ENCODE measurements around the gene KMT2E. TPM values are rescaled to one million over a fixed set of nuclear protein-coding genes. Genes with fewer than 3 reads are reported as not detected.

Gene KMT2E
- total RNA-seq, 1 donor from 2014 or later, result 62.5 TPM

DNA sequence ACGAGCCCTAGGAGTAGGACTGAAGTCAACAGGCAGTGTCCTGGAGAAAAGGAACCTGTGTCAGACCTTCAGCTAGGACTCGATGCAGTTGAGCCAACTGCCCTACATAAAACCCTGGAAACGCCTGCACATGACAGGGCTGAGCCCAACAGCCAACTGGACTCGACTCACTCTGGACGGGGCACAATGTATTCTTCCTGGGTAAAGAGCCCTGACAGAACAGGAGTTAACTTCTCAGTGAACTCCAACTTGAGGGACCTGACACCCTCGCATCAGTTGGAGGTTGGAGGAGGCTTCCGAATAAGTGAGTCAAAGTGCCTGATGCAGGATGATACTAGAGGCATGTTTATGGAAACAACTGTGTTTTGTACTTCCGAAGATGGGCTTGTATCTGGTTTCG, 93.5 kb downstream of the KMT2E start:
- peaks cover 7% of the 10 kb centered on the region for H3K36me3 Mint-ChIP-seq (ENCODE audit: low read depth, unreplicated experiment)
- no peak for TF ChIP-seq EZH2 (IDR thresholded peaks at IDR 0.05; ENCODE audit: insufficient read depth, low read length)
- TF ChIP-seq, protein P1, sequence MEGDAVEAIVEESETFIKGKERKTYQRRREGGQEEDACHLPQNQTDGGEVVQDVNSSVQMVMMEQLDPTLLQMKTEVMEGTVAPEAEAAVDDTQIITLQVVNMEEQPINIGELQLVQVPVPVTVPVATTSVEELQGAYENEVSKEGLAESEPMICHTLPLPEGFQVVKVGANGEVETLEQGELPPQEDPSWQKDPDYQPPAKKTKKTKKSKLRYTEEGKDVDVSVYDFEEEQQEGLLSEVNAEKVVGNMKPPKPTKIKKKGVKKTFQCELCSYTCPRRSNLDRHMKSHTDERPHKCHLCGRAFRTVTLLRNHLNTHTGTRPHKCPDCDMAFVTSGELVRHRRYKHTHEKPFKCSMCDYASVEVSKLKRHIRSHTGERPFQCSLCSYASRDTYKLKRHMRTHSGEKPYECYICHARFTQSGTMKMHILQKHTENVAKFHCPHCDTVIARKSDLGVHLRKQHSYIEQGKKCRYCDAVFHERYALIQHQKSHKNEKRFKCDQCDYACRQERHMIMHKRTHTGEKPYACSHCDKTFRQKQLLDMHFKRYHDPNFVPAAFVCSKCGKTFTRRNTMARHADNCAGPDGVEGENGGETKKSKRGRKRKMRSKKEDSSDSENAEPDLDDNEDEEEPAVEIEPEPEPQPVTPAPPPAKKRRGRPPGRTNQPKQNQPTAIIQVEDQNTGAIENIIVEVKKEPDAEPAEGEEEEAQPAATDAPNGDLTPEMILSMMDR (IDR thresholded peaks at IDR 0.05; ENCODE audit: insufficient read depth, low read depth, low read length), result no peak
- no peak overlapping the region for H3K27ac ChIP-seq (ENCODE audit: low read depth, low read length)
- no peaks in the 10 kb centered on the region for H3K4me1 Mint-ChIP-seq (ENCODE audit: low read depth, unreplicated experiment)
- H3K4me1 ChIP-seq (ENCODE audit: insufficient read depth, low read length), result no peaks in the 10 kb centered on the region
- no peaks in the 10 kb centered on the region for H3K9me3 ChIP-seq (ENCODE audit: insufficient read depth, low read depth, low read length)
- no peak overlapping the region for H3K4me2 ChIP-seq (ENCODE audit: low read length)
- no peaks in the 10 kb centered on the region for H3K9me3 Mint-ChIP-seq (ENCODE audit: unreplicated experiment)
- DNase-seq (ENCODE audit: low read depth), result no peak
- H3K79me2 ChIP-seq (ENCODE audit: insufficient read depth, low read length), result peaks cover 6% of the 10 kb centered on the region
- H3K4me3 Mint-ChIP-seq (ENCODE audit: unreplicated experiment), result no peak overlapping the region
- H3K9ac ChIP-seq (ENCODE audit: low read length), result no peak overlapping the region
- H3K27me3 Mint-ChIP-seq (ENCODE audit: low read depth, unreplicated experiment), result no peaks in the 10 kb centered on the region
- peaks cover 67% of the 10 kb centered on the region for H3K36me3 ChIP-seq (ENCODE audit: insufficient read depth, low read length)
- H3K4me3 ChIP-seq (ENCODE audit: insufficient read depth, low read depth, low read length), result no peak overlapping the region
- FAIRE-seq, result no peak
- H3K27ac Mint-ChIP-seq (ENCODE audit: unreplicated experiment), result no peak overlapping the region
- peaks cover 40% of the 10 kb centered on the region for H4K20me1 ChIP-seq (ENCODE audit: insufficient read depth, low read length)
- no peaks in the 10 kb centered on the region for H3K27me3 ChIP-seq (ENCODE audit: insufficient read depth, low read length)
- H2AFZ ChIP-seq (ENCODE audit: low read depth, low read length), result no peak overlapping the region

DNA sequence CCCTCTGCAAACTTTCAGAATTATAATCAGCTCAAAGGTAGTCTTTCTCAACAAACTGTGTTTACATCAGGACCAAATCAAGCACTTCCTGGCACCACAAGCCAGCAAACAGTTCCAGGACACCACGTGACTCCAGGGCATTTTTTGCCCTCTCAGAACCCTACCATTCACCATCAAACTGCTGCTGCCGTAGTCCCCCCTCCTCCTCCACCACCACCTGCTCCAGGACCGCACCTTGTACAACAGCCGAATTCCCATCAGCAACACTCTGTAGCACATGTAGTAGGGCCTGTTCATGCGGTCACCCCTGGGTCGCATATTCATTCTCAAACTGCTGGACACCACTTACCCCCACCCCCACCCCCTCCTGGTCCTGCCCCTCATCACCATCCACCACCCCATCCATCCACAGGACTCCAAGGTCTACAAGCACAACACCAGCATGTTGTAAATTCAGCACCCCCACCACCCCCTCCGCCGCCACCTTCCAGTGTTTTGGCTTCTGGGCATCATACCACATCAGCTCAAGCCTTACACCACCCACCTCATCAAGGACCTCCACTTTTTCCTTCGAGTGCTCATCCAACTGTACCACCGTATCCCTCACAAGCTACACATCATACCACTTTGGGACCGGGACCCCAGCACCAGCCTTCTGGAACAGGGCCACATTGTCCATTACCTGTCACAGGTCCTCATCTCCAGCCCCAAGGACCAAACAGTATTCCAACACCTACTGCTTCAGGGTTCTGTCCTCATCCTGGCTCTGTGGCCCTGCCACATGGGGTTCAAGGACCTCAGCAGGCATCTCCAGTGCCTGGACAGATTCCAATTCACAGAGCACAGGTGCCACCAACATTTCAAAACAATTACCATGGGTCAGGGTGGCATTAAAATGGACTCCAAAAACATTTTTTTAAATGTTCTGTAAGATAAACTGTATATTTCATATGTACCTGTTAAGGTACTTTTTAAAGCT, 98.7 kb downstream of the KMT2E start:
- Mint-ChIP-seq H3K27ac (ENCODE audit: unreplicated experiment) (peak overlapping the region; percentile 56), H3K36me3 (ENCODE audit: low read depth, unreplicated experiment) (peaks cover 8% of the 10 kb centered on the region), H3K4me1 (ENCODE audit: low read depth, unreplicated experiment) (no peaks in the 10 kb centered on the region), H3K9me3 (ENCODE audit: unreplicated experiment) (no peaks in the 10 kb centered on the region), H3K4me3 (ENCODE audit: unreplicated experiment) (no peak overlapping the region), H3K27me3 (ENCODE audit: low read depth, unreplicated experiment) (no peaks in the 10 kb centered on the region)
- Histone ChIP-seq H3K27ac (ENCODE audit: low read depth, low read length) (no peak overlapping the region), H3K9ac (ENCODE audit: low read length) (no peak overlapping the region), H3K4me3 (ENCODE audit: insufficient read depth, low read depth, low read length) (no peak overlapping the region), H3K9me3 (ENCODE audit: insufficient read depth, low read depth, low read length) (no peaks in the 10 kb centered on the region), H3K4me2 (ENCODE audit: low read length) (no peak overlapping the region), H2AFZ (ENCODE audit: low read depth, low read length) (no peak overlapping the region), H3K27me3 (ENCODE audit: insufficient read depth, low read length) (no peaks in the 10 kb centered on the region), H4K20me1 (ENCODE audit: insufficient read depth, low read length) (peaks cover 43% of the 10 kb centered on the region), H3K36me3 (ENCODE audit: insufficient read depth, low read length) (peaks cover 60% of the 10 kb centered on the region), H3K79me2 (ENCODE audit: insufficient read depth, low read length) (peaks cover 6% of the 10 kb centered on the region), H3K4me1 (ENCODE audit: insufficient read depth, low read length) (no peaks in the 10 kb centered on the region)
- FAIRE-seq (no peak), DNase-seq (ENCODE audit: low read depth) (no peak)
- TF ChIP-seq EZH2 (IDR thresholded peaks at IDR 0.05; ENCODE audit: insufficient read depth, low read length), result no peak
- TF ChIP-seq, protein P1 (IDR thresholded peaks at IDR 0.05; ENCODE audit: insufficient read depth, low read depth, low read length), result no peak
